GM10248 (cell line): ENCODE measurements around the gene KRTAP5-3.
"Not testable (repeated sequence)": the region's sequence is repeated elsewhere in the genome, so short reads cannot be mapped to it uniquely, and the experiment has no call there.

Experiments used
- CTCF ChIA-PET: fragments of 300-600 bp; sonication (Branson Sonifier 250); formaldehyde crosslinking; extraction: SDS; loops from one replicate; lab custom pipeline; 2021; ENCODE audit warnings: antibody characterized with exemption; lab: Yijun Ruan, JAX
- POLR2A ChIA-PET: fragments of 350-650 bp; sonication (Branson Sonifier 250); formaldehyde crosslinking; extraction: SDS; loops from one replicate; lab custom pipeline; 2020; ENCODE audit warnings: antibody characterized with exemption; lab: Yijun Ruan, JAX
- DNase-seq: peaks from one replicate; pipeline ENCODE4 v3.0.0; 2012; ENCODE audit errors: extremely low spot score
- TF ChIP-seq, protein P1 (sequence below): IDR thresholded peaks from 2 replicates; pipeline ENCODE4 v1.5.1; 2012; ENCODE audit warnings: mild to moderate bottlenecking, low read depth; ENCODE audit errors: extremely low read depth, missing control alignments, control extremely low read depth

The KRTAP5-3 gene

DNA sequence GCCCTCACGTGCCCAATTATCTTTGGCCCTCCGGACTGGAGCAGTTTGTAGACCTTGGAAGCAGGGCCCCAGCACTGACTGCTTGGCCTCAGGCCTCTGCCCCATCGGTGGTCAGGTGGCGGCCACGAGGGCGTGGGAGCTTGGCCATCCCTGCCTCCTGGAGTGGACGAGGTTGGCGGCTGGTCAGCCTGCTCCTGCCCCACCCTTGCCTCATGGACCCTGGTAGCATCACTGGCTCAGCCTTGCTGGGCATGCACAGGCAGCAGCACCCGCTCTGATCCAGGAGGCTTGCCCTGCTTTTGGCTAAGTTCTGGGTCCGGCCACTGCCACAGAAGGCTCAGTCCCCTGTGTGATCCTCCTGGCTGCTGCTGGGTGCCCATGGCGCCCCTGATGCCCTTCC, 4.1 kb downstream of the KRTAP5-3 start:
- POLR2A ChIA-PET = no interaction called here
- DNase-seq = no peak

DNA sequence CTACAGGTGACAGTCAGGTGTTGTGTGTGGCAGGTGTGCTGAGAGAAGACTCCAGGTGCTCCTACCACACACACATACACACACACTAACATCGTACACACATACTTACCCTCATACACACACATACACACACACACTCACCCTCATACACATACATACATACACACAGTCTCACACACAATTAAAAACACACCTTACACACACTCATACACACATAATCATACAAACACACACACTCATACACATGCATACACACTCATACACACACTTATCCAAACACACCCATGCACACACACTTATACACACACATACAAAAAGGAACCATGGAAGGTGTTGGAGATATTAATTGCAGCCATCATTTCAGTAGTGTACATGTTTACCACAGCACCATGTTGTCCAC, 4.6 kb downstream of the KRTAP5-3 start:
- CTCF ChIA-PET = no interaction called here
- no peak for DNase-seq
- POLR2A ChIA-PET = no interaction called here
- TF ChIP-seq, protein P1, sequence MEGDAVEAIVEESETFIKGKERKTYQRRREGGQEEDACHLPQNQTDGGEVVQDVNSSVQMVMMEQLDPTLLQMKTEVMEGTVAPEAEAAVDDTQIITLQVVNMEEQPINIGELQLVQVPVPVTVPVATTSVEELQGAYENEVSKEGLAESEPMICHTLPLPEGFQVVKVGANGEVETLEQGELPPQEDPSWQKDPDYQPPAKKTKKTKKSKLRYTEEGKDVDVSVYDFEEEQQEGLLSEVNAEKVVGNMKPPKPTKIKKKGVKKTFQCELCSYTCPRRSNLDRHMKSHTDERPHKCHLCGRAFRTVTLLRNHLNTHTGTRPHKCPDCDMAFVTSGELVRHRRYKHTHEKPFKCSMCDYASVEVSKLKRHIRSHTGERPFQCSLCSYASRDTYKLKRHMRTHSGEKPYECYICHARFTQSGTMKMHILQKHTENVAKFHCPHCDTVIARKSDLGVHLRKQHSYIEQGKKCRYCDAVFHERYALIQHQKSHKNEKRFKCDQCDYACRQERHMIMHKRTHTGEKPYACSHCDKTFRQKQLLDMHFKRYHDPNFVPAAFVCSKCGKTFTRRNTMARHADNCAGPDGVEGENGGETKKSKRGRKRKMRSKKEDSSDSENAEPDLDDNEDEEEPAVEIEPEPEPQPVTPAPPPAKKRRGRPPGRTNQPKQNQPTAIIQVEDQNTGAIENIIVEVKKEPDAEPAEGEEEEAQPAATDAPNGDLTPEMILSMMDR = no peak

More for the DNA sequence above, 4.1 kb downstream of the KRTAP5-3 start:
- CTCF ChIA-PET = no interaction called here
- TF ChIP-seq, protein P1 = no peak

DNA sequence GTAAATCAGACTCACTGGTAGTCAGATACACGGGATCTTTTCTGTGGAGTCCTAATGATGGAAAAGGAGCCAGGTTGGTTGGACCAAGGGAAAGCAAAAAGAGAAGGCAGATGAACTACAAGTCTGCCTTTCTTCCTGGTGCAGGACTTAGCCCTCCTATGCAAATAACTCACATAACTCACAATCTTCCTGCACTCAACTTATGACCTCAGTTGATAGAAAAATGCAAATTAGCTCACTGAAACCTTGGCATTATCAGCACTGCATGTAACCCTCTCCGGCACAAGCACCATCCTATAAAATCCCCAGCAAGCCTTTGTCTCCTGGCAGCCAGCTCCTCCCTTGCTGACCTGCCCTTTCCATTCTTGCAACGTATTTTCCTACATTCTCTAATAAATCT, 6.6 kb downstream of the KRTAP5-3 start:
- DNase-seq, POLR2A ChIA-PET: not testable (repeated sequence)
- CTCF ChIA-PET = interaction anchor here (1.1 kb wide), 1 partner anchor 24 kb away, joined by 3 read pairs; no protein-coding TSS in a partner anchor

DNA sequence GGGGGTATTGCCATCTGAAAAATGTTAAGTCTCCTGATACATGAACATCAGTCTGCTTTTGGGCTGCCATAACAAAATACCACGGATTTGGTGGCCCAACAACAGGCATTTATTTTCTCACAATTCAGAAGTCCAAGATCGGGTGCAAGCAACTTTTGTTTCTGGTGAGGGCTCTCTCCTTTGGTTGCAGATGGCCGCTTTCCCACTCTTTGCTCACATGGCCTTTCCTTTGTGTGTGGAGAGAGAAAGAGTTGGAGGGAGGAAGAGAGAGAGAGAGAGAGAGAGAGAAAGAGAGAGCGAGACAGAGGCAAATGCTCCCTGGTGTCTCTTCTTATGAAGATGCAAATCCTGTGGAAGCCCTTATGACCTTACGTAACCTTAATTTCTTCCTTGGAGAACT, 7.6 kb downstream of the KRTAP5-3 start:
- TF ChIP-seq, protein P1 = no peak
- CTCF ChIA-PET = interaction anchor here (1.1 kb wide), 1 partner anchor 23 kb away, joined by 3 read pairs; no protein-coding TSS in a partner anchor
- POLR2A ChIA-PET = no interaction called here
- no peak for DNase-seq

DNA sequence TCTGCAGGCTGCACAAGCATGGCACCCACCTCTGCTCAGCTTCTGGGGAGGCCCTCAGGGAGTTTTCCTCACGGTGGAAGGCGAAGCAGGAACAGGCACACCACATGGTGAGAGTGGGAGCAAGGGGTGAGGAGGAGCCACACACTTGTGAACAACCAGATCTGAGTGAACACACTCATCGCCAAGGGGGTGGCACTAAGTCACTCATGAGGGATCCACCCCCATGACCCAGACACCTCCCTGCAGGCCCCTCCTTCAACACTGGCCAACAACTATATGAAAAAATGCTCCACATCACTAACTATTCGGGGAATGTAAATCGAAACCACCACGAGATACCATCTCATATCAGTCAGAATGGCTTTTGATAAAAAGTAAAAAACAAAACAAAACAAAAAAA, 9.4 kb downstream of the KRTAP5-3 start:
- ChIA-PET POLR2A (no interaction called here), CTCF (interaction anchor here (1.4 to 4.2 kb wide), 2 partner anchors 24 to 40 kb away, joined by 4 to 27 read pairs; no protein-coding TSS in a partner anchor)
- DNase-seq = no peak
- TF ChIP-seq, protein P1 = no peak

DNA sequence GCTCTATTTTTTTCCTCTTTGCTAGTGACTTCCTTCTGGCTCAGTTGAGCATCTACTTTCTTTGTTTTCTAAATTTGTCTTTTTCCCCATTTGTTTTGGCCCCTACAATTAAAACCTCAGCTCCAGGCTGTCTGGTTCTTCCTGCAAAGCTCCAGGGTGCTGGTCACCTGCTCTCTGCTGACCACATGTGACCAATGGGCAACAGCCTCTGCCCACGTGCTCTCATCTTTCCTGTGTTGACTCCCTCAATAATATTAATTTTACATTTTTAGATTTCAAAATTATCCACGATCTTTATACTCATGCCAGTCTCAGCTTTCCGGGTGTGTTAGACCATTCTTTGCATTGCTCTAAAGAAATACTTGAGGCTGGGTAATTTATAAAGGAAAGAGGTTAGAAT, 9.9 kb downstream of the KRTAP5-3 start:
- CTCF ChIA-PET = interaction anchor here (0.7 to 4.2 kb wide), 3 partner anchors 24 to 49 kb away, joined by 3 to 27 read pairs (median 4); no protein-coding TSS in a partner anchor
- POLR2A ChIA-PET, DNase-seq: not testable (repeated sequence)

DNA sequence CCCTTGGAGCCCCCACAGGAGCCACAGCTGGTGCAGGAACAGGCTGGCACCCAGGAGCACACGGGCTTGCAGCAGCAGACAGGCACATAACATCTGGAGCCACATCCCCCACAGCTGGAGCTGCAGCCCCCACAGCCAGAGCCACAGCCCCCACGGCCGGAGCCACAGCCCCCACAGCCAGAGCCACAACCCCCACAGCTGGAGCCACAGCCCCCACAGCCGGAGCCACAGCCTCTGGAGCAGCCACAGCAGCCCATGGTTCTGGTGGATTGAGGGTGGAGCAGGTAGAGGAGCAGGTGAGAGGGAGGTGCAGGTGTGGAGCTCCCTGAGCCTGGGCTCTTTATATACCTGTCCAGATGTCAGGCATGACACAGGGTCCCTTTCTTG, 10.3 kb downstream of the KRTAP5-3 start, which contains the start of gene KRTAP5-2:
KRTAP5-2 (minus strand) TSS at position 301 of the 387 bp plus-strand sequence; CDS start at position 257, 44 bp downstream.
- CTCF ChIA-PET = interaction anchor here (0.7 to 4.2 kb wide), 4 partner anchors 19 to 48 kb away, joined by 3 to 27 read pairs (median 10); no protein-coding TSS in a partner anchor
- no peak for DNase-seq
- TF ChIP-seq, protein P1 = no peak
- POLR2A ChIA-PET = no interaction called here
